ENCODE data around the gene CSNK2A2. TPM values are rescaled to one million over a fixed set of nuclear protein-coding genes. Genes with fewer than 3 reads are reported as not detected.

The CSNK2A2 gene
- total and polyA plus RNA-seq, 2 donors (not counting 3 experiments of a cell fraction or from before 2014, with no cell fraction given), result 43.3 to 125 TPM

GRCh38 chr16:58194790-58195189, 3.1 kb downstream of the CSNK2A2 start:
- POLR2A ChIA-PET, result no interaction called here
- dilution Hi-C loops (cut with MboI; ENCODE audit: extremely low pct_ligation_motif_present, low sequenced_read_pairs), result no loop called here
- Histone ChIP-seq H2AFZ (ENCODE audit: low read depth, low read length) (no peak overlapping the region), H3K27me3 (ENCODE audit: control insufficient read depth in 2 of 2, insufficient read depth in 2 of 2, low read length in 2 of 2) (peaks cover 0 to 2% of the 10 kb centered on the region in 2 experiments), H3K79me2 (ENCODE audit: control insufficient read depth, insufficient read depth, low read length) (peaks cover 57% of the 10 kb centered on the region), H3K36me3 (ENCODE audit: control insufficient read depth in 2 of 2, extremely low read depth in 1 of 2, insufficient read depth in 2 of 2, low read length in 2 of 2) (peaks cover 8 to 19% of the 10 kb centered on the region in 2 experiments), H3K4me2 (ENCODE audit: insufficient read depth, low read length) (no peak overlapping the region), H4K20me1 (replicated peaks; ENCODE audit: control insufficient read depth, extremely low read depth, insufficient read depth, low read length) (no peaks in the 10 kb centered on the region), H3K4me1 (ENCODE audit: control insufficient read depth, extremely low read depth, insufficient read depth, low read length) (peaks cover 17% of the 10 kb centered on the region), H3K27ac (ENCODE audit: insufficient read depth, low read depth, low read length) (no peak overlapping the region), H3K4me3 (replicated peaks in 1 of 3; ENCODE audit: insufficient read depth in 1 of 3, low read depth in 1 of 3, low read length in 3 of 3) (no peak overlapping the region), H3K9ac (replicated peaks; ENCODE audit: extremely low read depth, insufficient read depth, low read length) (no peak overlapping the region), H3K9me3 (replicated peaks; ENCODE audit: control insufficient read depth, insufficient read depth, low read length) (no peaks in the 10 kb centered on the region), H3K9me1 (replicated peaks; ENCODE audit: control insufficient read depth, extremely low read depth, insufficient read depth, low read length) (no peaks in the 10 kb centered on the region)
- DNase-seq (ENCODE audit: low read depth, low spot score) (no peak), FAIRE-seq (no peak)
- TF ChIP-seq JUN (IDR thresholded peaks at IDR 0.05; ENCODE audit: borderline replicate concordance, insufficient read depth, insufficient read length, low read depth), result no peak
- TF ChIP-seq, protein P1, sequence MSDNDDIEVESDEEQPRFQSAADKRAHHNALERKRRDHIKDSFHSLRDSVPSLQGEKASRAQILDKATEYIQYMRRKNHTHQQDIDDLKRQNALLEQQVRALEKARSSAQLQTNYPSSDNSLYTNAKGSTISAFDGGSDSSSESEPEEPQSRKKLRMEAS (IDR thresholded peaks at IDR 0.05; ENCODE audit: insufficient read depth, insufficient read length), result no peak
- no peak for TF ChIP-seq POLR2AphosphoS5 (IDR thresholded peaks at IDR 0.05; ENCODE audit: insufficient read depth, low read depth, low read length)
- TF ChIP-seq, protein P2, sequence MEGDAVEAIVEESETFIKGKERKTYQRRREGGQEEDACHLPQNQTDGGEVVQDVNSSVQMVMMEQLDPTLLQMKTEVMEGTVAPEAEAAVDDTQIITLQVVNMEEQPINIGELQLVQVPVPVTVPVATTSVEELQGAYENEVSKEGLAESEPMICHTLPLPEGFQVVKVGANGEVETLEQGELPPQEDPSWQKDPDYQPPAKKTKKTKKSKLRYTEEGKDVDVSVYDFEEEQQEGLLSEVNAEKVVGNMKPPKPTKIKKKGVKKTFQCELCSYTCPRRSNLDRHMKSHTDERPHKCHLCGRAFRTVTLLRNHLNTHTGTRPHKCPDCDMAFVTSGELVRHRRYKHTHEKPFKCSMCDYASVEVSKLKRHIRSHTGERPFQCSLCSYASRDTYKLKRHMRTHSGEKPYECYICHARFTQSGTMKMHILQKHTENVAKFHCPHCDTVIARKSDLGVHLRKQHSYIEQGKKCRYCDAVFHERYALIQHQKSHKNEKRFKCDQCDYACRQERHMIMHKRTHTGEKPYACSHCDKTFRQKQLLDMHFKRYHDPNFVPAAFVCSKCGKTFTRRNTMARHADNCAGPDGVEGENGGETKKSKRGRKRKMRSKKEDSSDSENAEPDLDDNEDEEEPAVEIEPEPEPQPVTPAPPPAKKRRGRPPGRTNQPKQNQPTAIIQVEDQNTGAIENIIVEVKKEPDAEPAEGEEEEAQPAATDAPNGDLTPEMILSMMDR (IDR thresholded peaks at IDR 0.05; ENCODE audit: extremely low read depth in 1 of 2, insufficient read depth in 1 of 2, low read depth in 1 of 2, low read length in 2 of 2), result no peak
- TF ChIP-seq EZH2 (IDR thresholded peaks at IDR 0.05; ENCODE audit: borderline replicate concordance, low read depth, low read length, severe bottlenecking), result no peak
- TF ChIP-seq GATA2 (IDR thresholded peaks at IDR 0.05; ENCODE audit: insufficient read depth, insufficient read length, low read depth, low read length), result no peak
- TF ChIP-seq MYC (IDR thresholded peaks at IDR 0.05; ENCODE audit: low read depth, low read length), result no peak
- intact Hi-C loops (cut with micrococcal nuclease), result loop anchor here (2.0 kb wide), 1 partner anchor 66 kb away; the partner anchor contains the start of gene CFAP20
- CTCF ChIA-PET, result interaction anchor here (1.5 kb wide), 1 partner anchor 65 kb away, joined by 4 read pairs; the partner anchor contains the start of gene CFAP20
- no TSS peak for BruUV-seq (replicated peaks)

Data from endothelial cell of umbilical vein (primary cell).